Measurements from ENCODE around the gene CCHCR1. TPM values are rescaled to one million over a fixed set of nuclear protein-coding genes. Genes with fewer than 3 reads are reported as not detected.

Gene CCHCR1
- total and polyA plus RNA-seq, 9 of the 15 experiments (the other 6 are each of a cell fraction or from before 2014, with no cell fraction given) = 1.2 to 47.3 (median 32.0) TPM

- FAIRE-seq (peak; percentile 75), ATAC-seq (peak; percentile 25; the same call in 1 of the 3 replicates), DNase-seq (ENCODE audit: extremely low read depth in 1 of 4, low spot score in 3 of 4) (peak in 1 of 4 experiments; percentile 48)
- H3K9me3 ChIP-seq (replicated peaks; ENCODE audit: control insufficient read depth, insufficient read depth, low read depth, low read length) = no peaks in the 10 kb centered on the region
- no peaks in the 10 kb centered on the region for H4K20me1 ChIP-seq (replicated peaks; ENCODE audit: control insufficient read depth, insufficient read depth, low read length)
- peaks cover 25 to 33% of the 10 kb centered on the region in 2 experiments for H3K4me1 ChIP-seq (replicated peaks in 1 of 2; ENCODE audit: control insufficient read depth in 2 of 2, insufficient read depth in 2 of 2, low read length in 2 of 2)
- no TSS peak for BruUV-seq (replicated peaks)
- peak overlapping the region in 1 of 2 experiments; percentile 18; a peak in 1 of 4 replicates for H3K9ac ChIP-seq (ENCODE audit: insufficient read depth in 1 of 2, low read depth in 2 of 2, low read length in 2 of 2)
- H2AFZ ChIP-seq (ENCODE audit: low read depth, low read length) = peak overlapping the region; percentile 74
- H3K79me2 ChIP-seq (ENCODE audit: control insufficient read depth, insufficient read depth, low read length) = no peaks in the 10 kb centered on the region
- H3K4me2 ChIP-seq (ENCODE audit: insufficient read depth, low read length) = no peak overlapping the region
- peak overlapping the region; percentile 10; the same call in 1 of the 3 replicates for H3K27ac ChIP-seq (ENCODE audit: extremely low read depth, low read depth, low read length)
- intact Hi-C loops (cut with micrococcal nuclease) = no loop called here
- no peak overlapping the region for H3K4me3 ChIP-seq
- no peaks in the 10 kb centered on the region for H3K9me1 ChIP-seq (ENCODE audit: control insufficient read depth, insufficient read depth, low read length)
- POLR2A ChIA-PET = interaction anchor here (0.8 kb wide), 1 partner anchor 12 kb away, joined by 3 read pairs; no protein-coding TSS in a partner anchor
- CTCF ChIA-PET (ENCODE audit: low intra/inter-chr PET ratio) = interaction anchor here (0.9 kb wide), 1 partner anchor 19 kb away, joined by 3 read pairs; no protein-coding TSS in a partner anchor
- H3K36me3 ChIP-seq (ENCODE audit: control insufficient read depth, insufficient read depth, low read length) = no peaks in the 10 kb centered on the region
- in situ Hi-C loops (cut with MboI) = no loop called here
- no peaks in the 10 kb centered on the region for H3K27me3 ChIP-seq (ENCODE audit: control insufficient read depth in 2 of 2, insufficient read depth in 2 of 2, low read length in 2 of 2)
- WGBS (ENCODE audit: insufficient coverage, low coverage, missing lambda C conversion rate) = 21% methylated on average over 3 of the region's 3 CpGs
- 0 out of 2 replicates have a peak, but pooled peaks have one; percentile 39 for TF ChIP-seq ZBTB17 (CRISPR knock-in tag; IDR thresholded peaks at IDR 0.05)
- peak; percentile 41; the same call in 1 of the 2 replicates for TF ChIP-seq MAFK (IDR thresholded peaks at IDR 0.05; ENCODE audit: low read length)
- no peak for TF ChIP-seq ETS2 (tag; IDR thresholded peaks at IDR 0.05; ENCODE audit: borderline replicate concordance, poor library complexity, severe bottlenecking)
- peak; percentile 85 for TF ChIP-seq JUND (IDR thresholded peaks at IDR 0.05; ENCODE audit: borderline replicate concordance, low read depth, low read length)
- peak; percentile 55; the same call in 1 of the 3 replicates for TF ChIP-seq JUND (tag; IDR thresholded peaks at IDR 0.05; ENCODE audit: borderline replicate concordance, low read depth, low read length)
- no peak for TF ChIP-seq SMARCA5 (IDR thresholded peaks at IDR 0.05)
- TF ChIP-seq MAZ (CRISPR knock-in tag; conservative IDR thresholded peaks at IDR 0.05 in 1 of 2, IDR thresholded peaks at IDR 0.05 in 1 of 2) = 0 out of 4 replicates have a peak, but pooled peaks of 1 of the 2 experiments have one; percentile 22
- peak; percentile 42 for TF ChIP-seq MAFG (tag; conservative IDR thresholded peaks at IDR 0.05)
- TF ChIP-seq FOSL1 (tag; conservative IDR thresholded peaks at IDR 0.05) = peak; percentile 77
- TF ChIP-seq C11orf30 (IDR thresholded peaks at IDR 0.05; ENCODE audit: low read depth) = peak; percentile 69
- TF ChIP-seq, protein P1, sequence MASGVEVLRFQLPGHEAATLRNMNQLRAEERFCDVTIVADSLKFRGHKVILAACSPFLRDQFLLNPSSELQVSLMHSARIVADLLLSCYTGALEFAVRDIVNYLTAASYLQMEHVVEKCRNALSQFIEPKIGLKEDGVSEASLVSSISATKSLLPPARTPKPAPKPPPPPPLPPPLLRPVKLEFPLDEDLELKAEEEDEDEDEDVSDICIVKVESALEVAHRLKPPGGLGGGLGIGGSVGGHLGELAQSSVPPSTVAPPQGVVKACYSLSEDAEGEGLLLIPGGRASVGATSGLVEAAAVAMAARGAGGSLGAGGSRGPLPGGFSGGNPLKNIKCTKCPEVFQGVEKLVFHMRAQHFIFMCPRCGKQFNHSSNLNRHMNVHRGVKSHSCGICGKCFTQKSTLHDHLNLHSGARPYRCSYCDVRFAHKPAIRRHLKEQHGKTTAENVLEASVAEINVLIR (CRISPR knock-in tag; IDR thresholded peaks at IDR 0.05) = no peak
- no peak for TF ChIP-seq ZNF778 (CRISPR knock-in tag; IDR thresholded peaks at IDR 0.05)
- TF ChIP-seq ZFX (CRISPR knock-in tag; IDR thresholded peaks at IDR 0.05) = 0 out of 2 replicates have a peak, but pooled peaks have one; percentile 27
- TF ChIP-seq ATF3 (IDR thresholded peaks at IDR 0.05) = peak; percentile 67; the same call in 1 of the 2 replicates
- TF ChIP-seq ATF3 (CRISPR knock-in tag; conservative IDR thresholded peaks at IDR 0.05) = no peak
- peak; percentile 61; the same call in 1 of the 2 replicates for TF ChIP-seq ZNF592 (IDR thresholded peaks at IDR 0.05)
- TF ChIP-seq HCFC1 (IDR thresholded peaks at IDR 0.05; ENCODE audit: low read depth, low read length) = no peak
- TF ChIP-seq ZNF316 (IDR thresholded peaks at IDR 0.05) = peak; percentile 80
Observed at GRCh38 chr6:31173406-31173805, 15.8 kb upstream of the CCHCR1 start.
